PFSK-1 (cell line): ENCODE measurements around the gene THBS3.

ENCODE experiments used
- FOXP2 ChIP-seq: optimal IDR thresholded peaks from 2 replicates; pipeline ENCODE3; 2011; ENCODE audit warnings: borderline replicate concordance, control low read depth, inconsistent platforms; ENCODE audit not compliant: insufficient read depth; ENCODE audit errors: extremely low read length, extremely low read depth
- POLR2AphosphoS5 ChIP-seq: IDR thresholded peaks from 2 replicates; pipeline ENCODE4 v1.6.1; 2012; ENCODE audit warnings: low read depth, mild to moderate bottlenecking, control low read depth, low read length, moderate library complexity
- REST ChIP-seq, 2 experiments: IDR thresholded peaks; 2 replicates each; pipeline versions ENCODE4 v1.6.1 to v1.8.0; 2011 to 2012; ENCODE audit warnings: low read depth in 2 of 2, low read length in 2 of 2, control low read depth in 1 of 2, inconsistent platforms in 1 of 2, mild to moderate bottlenecking in 1 of 2, moderate library complexity in 1 of 2; ENCODE audit not compliant: insufficient read depth in 1 of 2
- SIN3A ChIP-seq: IDR thresholded peaks from 2 replicates; pipeline ENCODE4 v1.6.1; 2012; ENCODE audit warnings: mild to moderate bottlenecking, low read length, moderate library complexity, borderline replicate concordance; ENCODE audit not compliant: insufficient read depth
- TAF1 ChIP-seq: IDR thresholded peaks from 2 replicates; pipeline ENCODE4 v1.6.1; 2012; ENCODE audit warnings: low read length, control low read depth, borderline replicate concordance; ENCODE audit not compliant: insufficient read depth

THBS3 gene

DNA sequence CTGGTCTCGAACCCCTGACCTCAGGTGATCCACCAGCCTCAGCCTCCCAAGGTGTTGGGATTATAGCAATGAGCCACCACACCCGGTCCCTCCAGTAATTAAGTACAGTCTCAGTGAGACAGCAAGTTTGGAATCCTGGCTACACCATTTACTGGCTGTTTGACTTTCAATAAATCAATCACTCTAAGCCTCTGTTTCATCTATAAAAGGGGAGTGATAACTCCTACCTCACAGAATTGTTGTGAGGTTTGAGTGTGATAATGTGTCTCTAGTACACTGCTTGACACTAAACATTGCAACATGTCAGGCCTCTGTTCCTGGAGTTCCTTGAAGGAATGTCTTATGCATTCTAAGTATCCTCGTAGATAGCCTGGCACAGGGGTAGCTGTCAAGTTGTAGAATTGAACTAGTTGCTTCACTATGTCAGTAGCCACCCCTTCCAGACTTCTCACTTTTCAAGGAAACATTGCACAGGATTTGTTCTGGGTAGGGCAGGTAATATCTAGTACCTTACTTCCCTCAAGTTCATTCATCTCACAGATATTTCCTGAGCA is 35.2 kb upstream of the THBS3 start:
- TF ChIP-seq SIN3A, result no peak
- no peak for TF ChIP-seq REST (IDR thresholded peaks at IDR 0.05; ENCODE audit: insufficient read depth in 1 of 2, low read depth in 2 of 2, low read length in 2 of 2)
- TF ChIP-seq TAF1, result no peak
- no peak for TF ChIP-seq POLR2AphosphoS5
- TF ChIP-seq FOXP2, result no peak

DNA sequence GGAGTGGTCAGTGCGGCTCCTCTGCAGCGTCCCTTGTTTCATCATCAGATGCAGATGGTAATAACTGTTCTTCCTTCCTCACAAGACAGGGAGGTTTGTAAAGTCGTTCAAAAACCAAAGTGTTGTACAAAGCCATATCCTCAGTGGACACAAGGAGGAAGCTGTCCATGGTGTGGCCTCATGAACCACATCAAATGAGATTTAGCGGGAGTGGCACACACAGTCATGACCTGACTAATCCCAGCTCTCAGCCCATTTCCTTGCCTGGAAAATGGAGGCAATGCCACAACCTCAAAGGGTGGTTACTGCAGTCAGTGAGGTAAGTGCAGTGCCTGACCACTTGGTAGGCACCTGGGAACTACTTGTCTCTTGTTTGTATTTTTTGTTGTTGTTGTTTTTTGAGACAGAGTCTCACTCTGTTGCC is 34.2 kb upstream of the THBS3 start:
- no peak for TF ChIP-seq TAF1
- peak; percentile 50 to 74; a peak in 3 of 4 replicates for TF ChIP-seq REST (IDR thresholded peaks at IDR 0.05; ENCODE audit: insufficient read depth in 1 of 2, low read depth in 2 of 2, low read length in 2 of 2)
- no peak for TF ChIP-seq FOXP2
- TF ChIP-seq POLR2AphosphoS5, result no peak
- no peak for TF ChIP-seq SIN3A

- TF ChIP-seq TAF1 (peak; percentile 41; the same call in 1 of the 2 replicates), SIN3A (peak; percentile 99), FOXP2 (no peak), REST (IDR thresholded peaks at IDR 0.05; ENCODE audit: insufficient read depth in 1 of 2, low read depth in 2 of 2, low read length in 2 of 2) (no peak), POLR2AphosphoS5 (no peak; the same call in 1 of the 2 replicates)
These were observed 33.5 kb upstream of the THBS3 start for GRCh38 chr1:155241069-155241679.

DNA sequence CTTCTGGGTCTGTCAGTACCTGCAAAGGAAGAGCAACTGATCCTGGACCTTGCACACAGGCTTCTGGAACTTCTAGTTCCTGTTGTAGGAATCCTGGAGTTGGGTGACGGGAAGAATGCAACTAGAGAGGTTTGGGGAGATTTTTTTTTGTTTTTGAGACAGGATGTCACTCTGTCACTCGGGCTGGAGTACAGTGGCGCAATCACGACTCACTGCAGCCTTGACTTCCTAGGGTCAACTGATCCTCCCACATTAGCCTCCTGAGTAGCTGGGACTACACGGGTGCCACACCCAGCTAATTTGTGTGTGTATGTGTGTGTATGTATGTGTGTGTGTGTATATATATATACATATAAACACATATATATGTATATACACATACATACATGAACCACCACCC is 28.8 kb upstream of the THBS3 start:
- TF ChIP-seq POLR2AphosphoS5 (no peak), SIN3A (no peak), REST (IDR thresholded peaks at IDR 0.05; ENCODE audit: insufficient read depth in 1 of 2, low read depth in 2 of 2, low read length in 2 of 2) (no peak), FOXP2 (no peak), TAF1 (no peak)

- TF ChIP-seq SIN3A (no peak), FOXP2 (no peak), TAF1 (no peak), POLR2AphosphoS5 (no peak), REST (IDR thresholded peaks at IDR 0.05; ENCODE audit: insufficient read depth in 1 of 2, low read depth in 2 of 2, low read length in 2 of 2) (no peak)
These were observed 20.4 kb upstream of the THBS3 start for GRCh38 chr1:155228096-155228427.
